Esophagus (tissue), 2 donors: Measurements from ENCODE around the gene ELMO1. TPM values are rescaled to one million over a fixed set of nuclear protein-coding genes. Genes with fewer than 3 reads are reported as not detected.
A peak's percentile ranks its signal among the peaks of the same experiment; 100 is the strongest.

Experiments used
- H3K27ac ChIP-seq, 2 donors: one replicate each; pipeline ENCODE4 v1.5.1; 2013; ENCODE audit warnings: low read depth in 2 of 2, mild to moderate bottlenecking in 2 of 2, inconsistent platforms in 1 of 2, low read length in 1 of 2, moderate library complexity in 1 of 2
- H3K27me3 ChIP-seq, 2 donors: one replicate each; pipeline ENCODE4 v1.6.1; 2013; ENCODE audit warnings: low read length in 2 of 2, control low read depth in 1 of 2, mild to moderate bottlenecking in 1 of 2; ENCODE audit not compliant: insufficient read depth in 2 of 2, control insufficient read depth in 1 of 2
- H3K36me3 ChIP-seq, 2 donors: one replicate each; pipeline ENCODE4 v1.6.1; 2013; ENCODE audit warnings: low read length in 1 of 2; ENCODE audit not compliant: control insufficient read depth in 2 of 2, insufficient read depth in 2 of 2
- H3K4me1 ChIP-seq, 2 donors: one replicate each; pipeline ENCODE4 v1.6.1; 2013; ENCODE audit warnings: low read length in 1 of 2; ENCODE audit not compliant: control insufficient read depth in 2 of 2, insufficient read depth in 2 of 2
- H3K4me3 ChIP-seq, 2 donors: one replicate each; pipeline ENCODE4 v1.5.1; 2013; ENCODE audit warnings: low read length in 2 of 2, mild to moderate bottlenecking in 2 of 2, low read depth in 1 of 2, moderate library complexity in 1 of 2
- H3K9me3 ChIP-seq, 2 donors: one replicate each; pipeline ENCODE4 v1.6.1; 2013; ENCODE audit warnings: mild to moderate bottlenecking in 2 of 2, low read depth in 1 of 2, low read length in 1 of 2, moderate library complexity in 1 of 2; ENCODE audit not compliant: control insufficient read depth in 2 of 2, insufficient read depth in 1 of 2
- WGBS, 2 donors: extraction: QIAGEN DNeasy Blood & Tissue Kit; methylation state at CpG; one replicate each; pipeline ENCODE4 v1.1.7; 2013; 5-methylcytosine and 5-hydroxymethylcytosine counted together
- polyA plus RNA-seq, 2 donors: library from polyadenylated mRNA; stranded (reverse); fragments of 200-250 nt; gene quantifications; one replicate each; pipeline ENCODE4 v1.2.3, GENCODE V29; 2013
- donor health status: healthy with polysubstance abuse.
- donor health status: Bipolar disorder and iron deficiency.

ELMO1 gene
- polyA plus RNA-seq, 2 donors, result 1.5 to 2.9 TPM

DNA sequence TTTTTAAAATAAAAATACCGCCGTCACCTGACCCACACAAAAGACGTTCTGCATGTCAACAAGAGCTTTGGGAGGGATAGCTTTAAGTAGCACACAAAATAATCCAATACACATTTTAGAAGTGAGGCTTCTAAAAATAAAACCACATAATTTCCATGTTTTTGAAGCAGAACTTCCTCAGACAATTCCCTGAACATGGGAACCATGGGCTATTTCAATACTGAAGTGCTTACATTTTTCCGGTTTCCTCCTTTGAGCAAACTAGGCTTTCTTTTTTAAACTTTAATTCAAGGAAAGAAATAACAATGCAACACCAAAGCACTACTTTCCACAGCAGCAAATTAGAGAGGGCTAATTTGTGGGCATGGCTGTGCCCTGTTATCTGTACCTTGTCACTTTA, 59.9 kb downstream of the ELMO1 start:
- Histone ChIP-seq H3K4me3 (no peak overlapping the region), H3K9me3 (peaks cover 0 to 2% of the 10 kb centered on the region in 2 donors), H3K36me3 (no peaks in the 10 kb centered on the region), H3K4me1 (peaks cover 0 to 7% of the 10 kb centered on the region in 2 donors), H3K27me3 (no peaks in the 10 kb centered on the region), H3K27ac (peak overlapping the region in 1 of 2 donors; percentile 15)
- 74% methylated on average over 4 of the region's 4 CpGs for WGBS, 2 donors

DNA sequence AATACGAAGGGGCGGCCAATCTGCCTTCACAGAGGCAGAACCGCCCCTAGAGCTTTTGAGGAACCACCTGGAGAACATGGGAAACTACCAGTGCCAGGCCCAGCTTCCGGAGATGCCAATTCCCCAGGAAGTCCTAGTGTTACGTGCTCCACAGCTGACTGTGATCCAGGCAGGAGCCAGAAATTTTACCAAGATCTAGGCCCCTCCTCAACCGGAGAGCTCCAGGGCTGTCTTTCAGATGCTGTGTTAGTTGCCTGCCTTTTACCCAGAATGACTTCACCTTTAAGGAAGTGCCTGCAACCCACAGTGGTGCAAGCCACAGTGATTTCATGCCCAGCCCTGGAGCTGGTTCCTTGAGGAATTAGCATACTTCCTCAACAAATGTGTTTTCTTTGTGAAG, 62.9 kb downstream of the ELMO1 start:
- H3K9me3 ChIP-seq, result no peaks in the 10 kb centered on the region
- H3K27me3 ChIP-seq, result no peaks in the 10 kb centered on the region
- H3K4me1 ChIP-seq, result no peaks in the 10 kb centered on the region
- H3K4me3 ChIP-seq, result no peak overlapping the region
- H3K27ac ChIP-seq, result no peak overlapping the region
- WGBS, 2 donors, result 74 to 78% methylated on average over 6 of the region's 6 CpGs
- H3K36me3 ChIP-seq, result no peaks in the 10 kb centered on the region

DNA sequence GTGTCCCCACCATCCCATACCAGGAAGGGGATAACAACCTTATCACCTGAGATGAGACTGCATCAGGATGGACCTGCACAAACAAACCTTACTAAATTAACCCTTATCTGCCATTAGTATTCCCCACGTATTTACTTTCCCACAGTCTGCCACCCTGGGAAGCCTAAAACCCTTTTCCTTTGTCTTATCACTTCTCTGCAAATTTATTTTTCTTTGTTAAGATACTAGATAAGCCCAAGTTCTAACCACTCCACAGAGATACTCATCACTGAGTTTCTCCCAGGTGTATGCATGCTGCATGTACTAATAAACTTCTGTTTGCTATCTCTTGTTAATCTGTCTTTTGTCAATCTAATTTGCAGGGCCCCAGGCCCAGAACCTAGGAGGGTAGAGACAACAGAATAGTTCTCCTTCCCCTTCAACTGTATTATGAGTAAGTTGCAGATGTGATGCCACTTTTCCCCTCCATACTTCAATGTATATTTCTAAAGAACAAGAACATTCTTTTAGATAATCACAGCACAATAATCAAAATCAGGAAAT, 66.0 kb downstream of the ELMO1 start:
- 44 to 52% methylated on average over 1 of the region's 1 CpG for WGBS, 2 donors
- Histone ChIP-seq H3K4me1 (no peaks in the 10 kb centered on the region), H3K9me3 (no peaks in the 10 kb centered on the region), H3K4me3 (no peak overlapping the region), H3K27me3 (no peaks in the 10 kb centered on the region), H3K27ac (no peak overlapping the region), H3K36me3 (no peaks in the 10 kb centered on the region)

DNA sequence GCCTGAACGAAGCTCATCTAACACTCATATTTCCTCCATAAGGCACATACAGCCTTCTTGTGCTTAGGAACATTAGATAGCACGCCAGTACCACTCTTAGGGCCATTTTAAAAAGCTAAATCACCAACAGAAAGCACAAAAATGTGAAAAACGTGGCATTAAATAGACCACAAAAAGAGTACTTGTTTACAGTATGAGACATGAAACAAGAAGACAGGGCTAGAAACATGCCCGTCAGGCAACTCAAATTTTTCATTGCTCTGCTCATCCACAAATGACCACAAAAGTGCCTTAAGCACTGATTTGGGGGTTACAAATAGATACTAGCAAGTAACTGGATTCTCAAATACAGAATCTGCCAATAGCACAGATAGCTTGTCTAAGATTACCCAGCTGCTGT, 67.8 kb downstream of the ELMO1 start:
- Histone ChIP-seq H3K4me1 (no peaks in the 10 kb centered on the region), H3K27me3 (no peaks in the 10 kb centered on the region), H3K36me3 (no peaks in the 10 kb centered on the region), H3K9me3 (no peaks in the 10 kb centered on the region), H3K27ac (no peak overlapping the region), H3K4me3 (no peak overlapping the region)
- WGBS, 2 donors, result 73 to 75% methylated on average over 4 of the region's 4 CpGs

DNA sequence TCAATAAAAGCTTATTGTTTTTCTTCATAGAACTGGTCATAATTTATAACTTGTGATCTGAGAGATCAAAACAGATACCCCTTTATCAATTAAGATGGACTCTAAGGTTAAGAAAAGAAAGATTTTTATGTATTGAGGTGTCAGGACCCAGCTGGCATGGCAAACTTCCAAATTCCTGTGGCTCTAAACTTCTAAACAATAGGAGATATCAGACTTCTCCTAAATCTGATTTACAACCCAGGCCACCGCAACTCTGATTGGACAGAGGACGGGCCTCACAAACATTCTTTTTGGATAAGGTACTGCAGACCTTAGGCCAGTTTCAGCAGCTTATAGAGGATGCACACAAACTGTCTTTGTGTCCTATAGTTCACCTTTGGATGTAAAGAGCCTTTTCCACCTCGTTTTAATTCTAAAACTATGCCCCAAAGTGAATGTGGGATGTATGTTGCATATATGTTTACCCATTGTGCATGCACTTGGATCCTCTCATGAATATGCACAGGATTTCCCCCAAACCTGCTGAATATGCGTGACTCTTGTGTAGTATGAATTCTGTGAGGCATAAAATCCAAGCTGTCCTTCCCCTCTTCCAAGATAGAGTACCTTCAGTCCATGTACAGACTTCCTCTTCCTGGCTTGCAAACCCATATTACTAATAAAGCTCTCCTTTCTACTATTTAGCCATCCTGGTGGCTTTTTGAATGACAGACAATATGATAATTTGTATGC, 69.0 kb downstream of the ELMO1 start:
- no peak overlapping the region for H3K27ac ChIP-seq
- no peaks in the 10 kb centered on the region for H3K4me1 ChIP-seq
- no peaks in the 10 kb centered on the region for H3K9me3 ChIP-seq
- WGBS, 2 donors, result 71 to 82% methylated on average over 4 of the region's 4 CpGs
- H3K27me3 ChIP-seq, result no peaks in the 10 kb centered on the region
- no peak overlapping the region for H3K4me3 ChIP-seq
- H3K36me3 ChIP-seq, result no peaks in the 10 kb centered on the region

DNA sequence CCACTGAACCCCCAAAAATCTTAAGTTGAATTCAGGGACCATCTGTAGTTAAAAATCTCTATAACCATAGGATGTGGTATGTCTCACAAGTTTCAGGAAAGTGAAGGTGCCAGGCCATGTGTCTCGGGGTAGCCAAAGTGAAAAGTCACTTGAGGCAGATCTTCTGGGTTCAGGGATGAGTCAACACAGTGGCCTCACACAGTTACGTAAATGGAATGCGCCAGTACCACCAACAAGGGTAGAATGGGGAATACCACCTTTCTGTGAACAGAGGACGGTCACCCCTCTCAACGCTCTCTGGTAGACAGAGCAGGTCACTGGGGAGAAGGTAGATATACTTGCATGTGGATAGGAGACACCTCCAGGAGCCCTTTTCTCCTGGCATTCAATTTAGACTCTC, 71.4 kb downstream of the ELMO1 start:
- Histone ChIP-seq H3K9me3 (no peaks in the 10 kb centered on the region), H3K27me3 (no peaks in the 10 kb centered on the region), H3K4me1 (no peaks in the 10 kb centered on the region), H3K27ac (no peak overlapping the region), H3K36me3 (peaks cover 0 to 2% of the 10 kb centered on the region in 2 donors), H3K4me3 (no peak overlapping the region)
- WGBS, 2 donors, result 83 to 85% methylated on average over 5 of the region's 5 CpGs

DNA sequence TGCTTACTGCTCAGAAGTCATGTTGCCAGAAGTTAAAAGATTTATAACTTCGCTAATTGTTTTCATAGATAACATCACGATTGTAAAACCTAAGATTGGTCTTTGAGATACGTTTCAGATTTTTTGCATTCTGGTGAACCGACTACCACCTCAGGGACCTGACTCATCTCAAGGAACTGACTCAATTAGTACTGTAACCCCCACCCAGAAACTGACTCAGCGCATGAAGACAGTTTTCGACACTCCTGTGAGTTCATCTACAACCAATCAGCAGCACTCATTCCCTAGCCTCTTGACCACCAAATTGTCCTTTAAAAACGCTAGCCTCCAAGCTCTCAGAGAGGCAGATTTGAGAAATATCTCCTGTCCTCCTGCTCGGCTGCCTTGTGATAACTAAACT, 72.3 kb downstream of the ELMO1 start:
- Histone ChIP-seq H3K27ac (no peak overlapping the region), H3K27me3 (no peaks in the 10 kb centered on the region), H3K9me3 (no peaks in the 10 kb centered on the region), H3K4me1 (no peaks in the 10 kb centered on the region), H3K4me3 (no peak overlapping the region), H3K36me3 (peaks cover 0 to 2% of the 10 kb centered on the region in 2 donors)
- 81 to 87% methylated on average over 8 of the region's 8 CpGs for WGBS, 2 donors

DNA sequence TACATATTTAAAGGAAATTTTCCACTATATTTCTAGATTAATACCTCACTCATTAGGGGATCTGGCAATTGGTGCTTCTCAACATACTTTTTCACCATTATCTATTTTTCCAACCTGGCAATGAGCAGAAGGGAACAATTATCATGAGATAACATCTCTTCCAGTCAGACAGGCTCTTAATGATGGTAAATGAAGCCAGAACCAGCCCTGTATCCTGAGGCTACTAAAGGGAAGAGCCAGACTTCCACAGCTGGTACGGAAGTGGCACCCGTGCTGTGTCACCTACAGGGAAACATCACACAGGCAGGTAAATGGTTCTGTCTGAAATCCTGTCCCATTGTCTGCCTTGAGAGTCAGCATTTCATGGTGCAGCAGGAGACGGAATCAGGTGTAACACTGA, 75.9 kb downstream of the ELMO1 start:
- WGBS, 2 donors, result 91 to 93% methylated on average over 3 of the region's 3 CpGs
- Histone ChIP-seq H3K4me1 (no peaks in the 10 kb centered on the region), H3K4me3 (no peak overlapping the region), H3K27ac (no peak overlapping the region), H3K27me3 (no peaks in the 10 kb centered on the region), H3K9me3 (no peaks in the 10 kb centered on the region), H3K36me3 (peaks cover 0 to 2% of the 10 kb centered on the region in 2 donors)

DNA sequence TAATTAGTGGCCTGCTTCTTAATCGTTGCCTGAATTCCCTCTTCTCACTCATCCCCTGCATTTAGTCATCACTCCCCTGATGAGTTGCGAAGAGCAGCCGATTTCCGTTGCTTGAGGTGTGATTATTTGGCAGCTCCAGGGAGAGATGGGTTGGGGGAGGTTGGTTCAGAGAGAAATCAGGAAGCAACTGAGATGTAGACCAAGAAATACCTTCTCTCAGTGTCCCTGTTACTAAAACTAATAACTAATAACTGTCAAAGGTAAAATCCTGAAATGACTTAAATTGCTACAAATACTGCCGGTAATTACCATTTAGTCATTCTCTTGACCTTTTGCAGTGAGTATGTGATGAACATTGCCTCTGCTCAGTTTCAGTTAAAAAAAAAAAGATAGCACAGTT, 76.9 kb downstream of the ELMO1 start:
- Histone ChIP-seq H3K27ac (no peak overlapping the region), H3K9me3 (no peaks in the 10 kb centered on the region), H3K4me3 (no peak overlapping the region), H3K4me1 (no peaks in the 10 kb centered on the region), H3K36me3 (peaks cover 0 to 2% of the 10 kb centered on the region in 2 donors), H3K27me3 (no peaks in the 10 kb centered on the region)
- WGBS, 2 donors, result 65 to 66% methylated on average over 5 of the region's 5 CpGs

DNA sequence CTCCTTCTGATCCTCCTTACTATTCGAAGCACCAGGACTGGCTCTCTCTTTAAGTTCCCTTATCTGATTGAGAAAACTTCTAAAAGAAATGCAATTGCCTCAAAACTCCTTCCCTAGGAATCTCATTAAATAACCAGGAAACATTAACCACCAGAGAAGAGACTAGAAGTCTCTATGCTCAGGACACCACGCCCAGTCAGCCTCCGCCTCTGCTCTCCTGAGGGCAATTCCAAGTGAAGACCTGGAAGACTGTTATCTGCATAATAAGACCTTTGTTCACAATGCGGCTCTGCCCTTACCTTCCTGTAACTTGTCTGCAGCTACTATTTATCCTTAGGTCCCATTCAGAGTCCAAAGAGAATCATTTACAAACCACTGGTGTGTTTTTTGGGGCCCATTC, 78.8 kb downstream of the ELMO1 start:
- H3K27ac ChIP-seq, result no peak overlapping the region

More for the DNA sequence above, 78.8 kb downstream of the ELMO1 start:
- no peaks in the 10 kb centered on the region for H3K9me3 ChIP-seq
- H3K4me1 ChIP-seq, result no peaks in the 10 kb centered on the region
- 65 to 70% methylated on average over 4 of the region's 4 CpGs for WGBS, 2 donors
- no peaks in the 10 kb centered on the region for H3K27me3 ChIP-seq
- peaks cover 0 to 2% of the 10 kb centered on the region in 2 donors for H3K36me3 ChIP-seq
- no peak overlapping the region for H3K4me3 ChIP-seq
